ENCODE data around the gene TRAPPC2B. TPM values are rescaled to one million over a fixed set of nuclear protein-coding genes. Genes with fewer than 3 reads are reported as not detected.

Gene TRAPPC2B
- total and polyA plus RNA-seq, 2 of the 13 experiments (the other 11 are each of a cell fraction or from before 2014, with no cell fraction given): 13.3 to 17.7 TPM

GRCh38 chr19:57320180-57321084 is 42.9 kb upstream of the TRAPPC2B start, which contains the start of gene ZNF543 (continued):
- TF ChIP-seq ZNF263 (CRISPR knock-in tag; IDR thresholded peaks at IDR 0.05): no peak
- TF ChIP-seq ARID2 (CRISPR knock-in tag; IDR thresholded peaks at IDR 0.05; ENCODE audit: borderline replicate concordance): no peak
- TF ChIP-seq CREM (IDR thresholded peaks at IDR 0.05): peak; percentile 96
- TF ChIP-seq CREM (CRISPR knock-in tag; IDR thresholded peaks at IDR 0.05): peak; percentile 65
- peak; percentile 90 for TF ChIP-seq ARID4A (CRISPR knock-in tag; IDR thresholded peaks at IDR 0.05; ENCODE audit: borderline replicate concordance)
- peak; percentile 88 for TF ChIP-seq PHF20 (CRISPR knock-in tag; IDR thresholded peaks at IDR 0.05)
- no peak for TF ChIP-seq ZFP90 (CRISPR knock-in tag; IDR thresholded peaks at IDR 0.05; ENCODE audit: borderline replicate concordance)
- TF ChIP-seq NFE2L2 (IDR thresholded peaks at IDR 0.05; ENCODE audit: low read length): no peak
- TF ChIP-seq ZNF562 (CRISPR knock-in tag; IDR thresholded peaks at IDR 0.05; ENCODE audit: borderline replicate concordance): no peak
- TF ChIP-seq PHF8 (CRISPR knock-in tag; IDR thresholded peaks at IDR 0.05): peak; percentile 94
- TF ChIP-seq CHCHD3 (CRISPR knock-in tag; IDR thresholded peaks at IDR 0.05): no peak
- no peak for TF ChIP-seq CSRNP2 (CRISPR knock-in tag; conservative IDR thresholded peaks at IDR 0.05; ENCODE audit: low read depth)
- TF ChIP-seq ZSCAN12 (CRISPR knock-in tag; IDR thresholded peaks at IDR 0.05): no peak
- no peak; the same call in 1 of the 2 replicates for TF ChIP-seq CREBL2 (CRISPR knock-in tag; IDR thresholded peaks at IDR 0.05; ENCODE audit: borderline replicate concordance)
- TF ChIP-seq THAP8 (CRISPR knock-in tag; IDR thresholded peaks at IDR 0.05; ENCODE audit: borderline replicate concordance): no peak
- peak; percentile 65 for TF ChIP-seq ASH2L (IDR thresholded peaks at IDR 0.05; ENCODE audit: insufficient read length, low read depth, low read length)
- no peak for TF ChIP-seq SNAPC2 (CRISPR knock-in tag; IDR thresholded peaks at IDR 0.05)
- peak; percentile 84; the same call in 1 of the 2 replicates for TF ChIP-seq ZSCAN21 (CRISPR knock-in tag; IDR thresholded peaks at IDR 0.05; ENCODE audit: borderline replicate concordance)
- no peak for TF ChIP-seq RORA (CRISPR knock-in tag; IDR thresholded peaks at IDR 0.05)
- TF ChIP-seq MBNL3 (CRISPR knock-in tag; conservative IDR thresholded peaks at IDR 0.05): no peak
- peak; percentile 89 for TF ChIP-seq POLR2G (IDR thresholded peaks at IDR 0.05; ENCODE audit: low read depth, low read length)
- no peak for TF ChIP-seq ZNF841 (CRISPR knock-in tag; IDR thresholded peaks at IDR 0.05; ENCODE audit: borderline replicate concordance)
- no peak for TF ChIP-seq EHMT2 (IDR thresholded peaks at IDR 0.05; ENCODE audit: borderline replicate concordance, low read depth, low read length)
- TF ChIP-seq TCF7 (IDR thresholded peaks at IDR 0.05; ENCODE audit: low read depth): no peak
